Measurements from ENCODE around the gene RBM23.

RBM23 gene

DNA sequence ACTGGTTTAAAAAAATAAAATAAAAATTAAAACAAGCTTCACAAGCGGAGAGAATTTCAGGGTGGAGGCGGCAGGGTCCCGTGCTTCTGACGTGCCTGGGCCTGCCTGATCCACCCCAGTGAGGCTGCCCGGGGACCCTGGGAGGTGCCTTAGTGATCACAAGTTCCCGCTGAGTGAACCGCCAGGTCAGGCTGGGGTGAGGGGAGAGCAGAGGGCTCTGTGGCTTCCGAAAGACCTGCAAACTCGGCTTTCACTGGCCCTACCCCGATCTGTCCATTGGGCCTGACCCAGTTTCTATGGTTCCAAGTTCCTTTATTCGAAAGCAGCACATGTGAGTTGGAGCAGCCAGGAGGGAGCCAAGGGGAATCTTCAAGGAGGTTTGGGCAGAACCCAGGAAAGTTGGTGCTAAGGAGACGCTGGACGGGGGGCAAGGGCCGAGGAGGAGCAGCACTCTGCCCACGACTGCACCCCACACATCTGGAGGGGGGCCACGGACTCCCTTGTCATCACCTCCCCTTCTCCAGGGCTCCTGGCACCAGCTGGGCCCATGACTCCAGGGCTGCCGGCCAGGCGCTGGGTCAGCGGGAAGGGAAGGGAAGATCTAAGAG is 69.6 kb downstream of the RBM23 start:
- H3K27ac ChIP-seq, result no peak overlapping the region
- TF ChIP-seq ZFX (IDR thresholded peaks at IDR 0.05; ENCODE audit: borderline replicate concordance), result no peak
- TF ChIP-seq, protein P1, sequence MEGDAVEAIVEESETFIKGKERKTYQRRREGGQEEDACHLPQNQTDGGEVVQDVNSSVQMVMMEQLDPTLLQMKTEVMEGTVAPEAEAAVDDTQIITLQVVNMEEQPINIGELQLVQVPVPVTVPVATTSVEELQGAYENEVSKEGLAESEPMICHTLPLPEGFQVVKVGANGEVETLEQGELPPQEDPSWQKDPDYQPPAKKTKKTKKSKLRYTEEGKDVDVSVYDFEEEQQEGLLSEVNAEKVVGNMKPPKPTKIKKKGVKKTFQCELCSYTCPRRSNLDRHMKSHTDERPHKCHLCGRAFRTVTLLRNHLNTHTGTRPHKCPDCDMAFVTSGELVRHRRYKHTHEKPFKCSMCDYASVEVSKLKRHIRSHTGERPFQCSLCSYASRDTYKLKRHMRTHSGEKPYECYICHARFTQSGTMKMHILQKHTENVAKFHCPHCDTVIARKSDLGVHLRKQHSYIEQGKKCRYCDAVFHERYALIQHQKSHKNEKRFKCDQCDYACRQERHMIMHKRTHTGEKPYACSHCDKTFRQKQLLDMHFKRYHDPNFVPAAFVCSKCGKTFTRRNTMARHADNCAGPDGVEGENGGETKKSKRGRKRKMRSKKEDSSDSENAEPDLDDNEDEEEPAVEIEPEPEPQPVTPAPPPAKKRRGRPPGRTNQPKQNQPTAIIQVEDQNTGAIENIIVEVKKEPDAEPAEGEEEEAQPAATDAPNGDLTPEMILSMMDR (IDR thresholded peaks at IDR 0.05), result no peak

DNA sequence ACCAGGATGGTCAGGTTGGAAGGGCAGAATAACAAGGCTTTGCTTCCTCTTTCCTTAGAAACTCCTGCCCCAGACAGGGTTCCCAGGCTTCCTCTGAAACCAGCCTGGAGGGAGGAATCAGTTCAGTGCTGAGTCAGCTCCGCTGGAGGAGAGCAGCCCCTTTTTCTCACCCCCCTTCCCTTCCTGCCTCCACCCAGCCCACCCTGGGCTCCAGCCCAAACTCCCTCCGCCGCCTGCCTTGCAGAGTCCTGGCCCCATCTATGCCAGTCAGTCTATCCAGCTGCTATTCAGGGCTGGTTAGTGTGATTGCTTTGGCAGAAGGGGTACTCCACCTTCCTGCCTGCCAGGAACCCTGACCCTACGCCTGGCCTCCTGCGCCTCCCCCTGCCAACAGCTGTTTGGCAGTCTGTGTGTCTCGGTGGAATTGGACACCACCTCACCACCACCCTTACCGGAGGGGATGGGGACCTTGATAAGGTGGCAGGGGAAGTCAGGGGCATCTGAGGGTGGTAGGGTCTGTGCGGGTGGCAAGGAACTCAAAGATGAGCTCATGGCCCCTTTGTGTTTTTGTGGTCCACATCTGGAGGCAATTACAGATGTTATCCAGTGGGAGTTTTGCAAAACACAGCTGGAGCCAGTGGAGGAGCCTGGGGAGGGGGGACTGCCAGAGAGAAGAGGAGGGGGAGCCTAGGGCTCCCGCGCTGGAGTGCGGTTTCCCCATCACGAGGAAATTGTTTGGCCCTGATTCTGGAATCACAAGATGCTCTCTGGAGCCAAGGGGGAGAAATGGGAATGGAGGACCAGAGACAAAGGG is 70.4 kb downstream of the RBM23 start:
- TF ChIP-seq, protein P1 (IDR thresholded peaks at IDR 0.05), result no peak
- TF ChIP-seq ZFX (IDR thresholded peaks at IDR 0.05; ENCODE audit: borderline replicate concordance), result no peak
- no peak overlapping the region for H3K27ac ChIP-seq

DNA sequence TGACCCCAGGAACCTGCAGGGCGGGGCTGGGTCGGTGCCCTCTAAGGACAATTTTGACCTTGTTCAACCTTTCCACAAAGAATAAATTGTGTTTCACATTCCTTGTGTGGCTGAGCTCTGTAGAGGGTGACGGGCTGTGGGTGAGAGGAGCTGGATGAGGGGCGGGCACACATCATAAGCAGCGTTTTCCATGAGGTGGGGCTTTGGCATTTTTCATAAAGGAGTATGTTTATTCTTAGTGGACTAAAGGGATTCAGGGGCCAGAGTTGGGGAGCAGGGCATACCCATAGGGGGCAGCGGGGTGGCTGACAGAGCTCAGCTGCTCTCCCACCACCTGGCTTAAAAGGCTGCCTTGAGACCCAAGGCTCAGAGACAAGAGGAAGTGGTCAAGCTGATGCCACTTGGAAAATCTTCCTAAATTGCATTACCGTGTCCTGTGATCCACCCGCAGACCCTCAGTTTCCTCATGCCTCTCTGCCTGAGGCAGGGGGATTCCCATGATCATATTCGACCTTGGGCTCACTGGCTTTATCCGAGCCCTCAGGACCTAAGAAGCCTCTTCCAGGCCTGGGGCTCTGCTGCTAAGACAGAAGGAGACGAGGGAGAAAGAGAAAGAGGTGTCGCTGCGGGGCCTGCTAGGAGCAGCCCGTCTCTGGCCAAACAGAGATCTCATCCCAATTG is 71.1 kb downstream of the RBM23 start:
- TF ChIP-seq, protein P1 (IDR thresholded peaks at IDR 0.05), result no peak
- no peak for TF ChIP-seq ZFX (IDR thresholded peaks at IDR 0.05; ENCODE audit: borderline replicate concordance)
- no peak overlapping the region for H3K27ac ChIP-seq

DNA sequence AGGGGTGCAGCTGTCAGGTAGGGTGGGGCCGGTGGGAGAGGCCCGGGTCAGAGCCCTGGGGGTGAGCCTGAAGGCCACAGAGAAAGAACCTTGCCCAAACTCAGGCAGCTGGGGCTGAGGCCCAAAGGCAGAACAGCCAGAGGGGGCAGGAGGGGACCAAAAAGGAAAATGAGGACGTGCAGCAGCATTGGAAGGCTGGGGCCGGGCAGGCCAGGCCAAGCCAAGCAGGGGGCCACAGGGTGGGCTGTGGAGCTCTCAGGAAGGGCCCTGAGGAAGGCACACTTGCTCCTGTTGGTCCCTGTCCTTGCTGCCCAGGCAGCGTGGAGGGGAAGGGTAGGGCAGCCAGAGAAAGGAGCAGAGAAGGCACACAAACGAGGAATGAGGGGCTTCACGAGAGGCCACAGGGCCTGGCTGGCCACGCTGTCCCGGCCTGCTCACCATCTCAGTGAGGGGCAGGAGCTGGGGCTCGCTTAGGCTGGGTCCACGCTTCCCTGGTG is 72.1 kb downstream of the RBM23 start:
- TF ChIP-seq ZFX (IDR thresholded peaks at IDR 0.05; ENCODE audit: borderline replicate concordance), result no peak
- TF ChIP-seq, protein P1 (IDR thresholded peaks at IDR 0.05), result no peak
- H3K27ac ChIP-seq, result no peak overlapping the region

DNA sequence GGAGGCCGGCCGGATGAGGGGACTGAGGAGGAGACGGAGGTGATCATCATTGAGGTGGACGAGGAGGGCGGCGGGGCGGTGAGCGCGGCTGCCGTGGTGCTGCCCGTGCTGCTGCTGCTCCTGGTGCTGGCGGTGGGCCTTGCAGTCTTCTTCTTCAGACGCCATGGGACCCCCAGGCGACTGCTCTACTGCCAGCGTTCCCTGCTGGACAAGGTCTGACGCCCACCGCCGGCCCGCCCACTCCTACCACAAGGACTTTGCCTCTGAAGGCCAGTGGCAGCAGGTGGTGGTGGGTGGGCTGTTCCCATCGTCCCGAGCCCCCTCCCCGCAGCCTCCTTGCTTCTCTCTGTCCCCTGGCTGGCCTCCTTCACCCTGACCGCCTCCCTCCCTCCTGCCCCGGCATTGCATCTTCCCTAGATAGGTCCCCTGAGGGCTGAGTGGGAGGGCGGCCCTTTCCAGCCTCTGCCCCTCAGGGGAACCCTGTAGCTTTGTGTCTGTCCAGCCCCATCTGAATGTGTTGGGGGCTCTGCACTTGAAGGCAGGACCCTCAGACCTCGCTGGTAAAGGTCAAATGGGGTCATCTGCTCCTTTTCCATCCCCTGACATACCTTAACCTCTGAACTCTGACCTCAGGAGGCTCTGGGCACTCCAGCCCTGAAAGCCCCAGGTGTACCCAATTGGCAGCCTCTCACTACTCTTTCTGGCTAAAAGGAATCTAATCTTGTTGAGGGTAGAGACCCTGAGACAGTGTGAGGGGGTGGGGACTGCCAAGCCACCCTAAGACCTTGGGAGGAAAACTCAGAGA is 72.9 kb downstream of the RBM23 start:
- TF ChIP-seq, protein P1 (IDR thresholded peaks at IDR 0.05), result no peak
- TF ChIP-seq ZFX (IDR thresholded peaks at IDR 0.05; ENCODE audit: borderline replicate concordance), result no peak
- H3K27ac ChIP-seq, result no peak overlapping the region

DNA sequence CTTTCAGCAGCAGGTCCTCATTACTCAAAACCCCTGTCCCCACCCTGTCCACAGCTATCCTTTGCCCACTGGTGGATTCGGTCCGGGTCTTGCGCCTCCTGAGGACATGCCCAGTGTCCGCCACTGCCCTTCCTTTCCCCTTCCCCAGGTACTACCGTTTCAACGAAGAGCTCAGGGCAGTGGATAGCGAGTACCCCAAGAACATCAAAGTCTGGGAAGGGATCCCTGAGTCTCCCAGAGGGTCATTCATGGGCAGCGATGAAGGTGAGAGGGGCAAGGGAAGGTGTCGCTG is 73.9 kb downstream of the RBM23 start:
- TF ChIP-seq, protein P1 (IDR thresholded peaks at IDR 0.05), result no peak
- TF ChIP-seq ZFX (IDR thresholded peaks at IDR 0.05; ENCODE audit: borderline replicate concordance), result no peak
- no peak overlapping the region for H3K27ac ChIP-seq

Measured in 22Rv1 (cell line).